Upper lobe of right lung (tissue), 1 donor: ENCODE data around the gene MAP2K5. TPM values are rescaled to one million over a fixed set of nuclear protein-coding genes. Genes with fewer than 3 reads are reported as not detected.

Experiments
- ATAC-seq: fragments of 200-7000 bp; cut with Tn5 transposase; one replicate; pipeline ENCODE4 v1.9.1; 2020; ENCODE audit warnings: mild to moderate bottlenecking, moderate library complexity
- DNase-seq: peaks from one replicate; pipeline ENCODE4 v3.0.0-alpha.2; 2020
- H3K27ac ChIP-seq: fragments of 200-600 bp; one replicate; pipeline ENCODE4 v1.8.0; 2022
- H3K27me3 ChIP-seq: fragments of 200-600 bp; one replicate; pipeline ENCODE4 v1.8.0; 2022; ENCODE audit warnings: mild to moderate bottlenecking
- H3K36me3 ChIP-seq: fragments of 200-600 bp; one replicate; pipeline ENCODE4 v1.8.0; 2022
- H3K4me1 ChIP-seq: fragments of 200-600 bp; one replicate; pipeline ENCODE4 v1.8.0; 2022
- H3K4me3 ChIP-seq: fragments of 200-600 bp; one replicate; pipeline ENCODE4 v1.8.0; 2022; ENCODE audit warnings: mild to moderate bottlenecking
- H3K9me3 ChIP-seq: fragments of 200-600 bp; one replicate; pipeline ENCODE4 v1.8.0; 2022
- intact Hi-C: fragments of 100-400 bp; cut with DNase I; formaldehyde crosslinking; loops from one replicate; pipeline ENCODE4 v1.11.0; 2022
- total RNA-seq: library from RNA; stranded (reverse); fragmentation: NEBNext Ultra II Directional; extraction: Animal tissue kit (Norgen Biotek cat#: 25700); gene quantifications from one replicate; pipeline ENCODE4 v1.2.1, GENCODE V29; 2021
- TF ChIP-seq, protein P1 (sequence below): fragments of 200-600 bp; IDR thresholded peaks from one replicate; pipeline ENCODE4 v1.8.0; 2022; ENCODE audit warnings: antibody characterized with exemption
- donor health status: DM: no; HTN: yes; CAD: no; lungs with severe emphysema.

Gene MAP2K5
- total RNA-seq, 1 donor from 2014 or later, result 18.3 TPM

DNA sequence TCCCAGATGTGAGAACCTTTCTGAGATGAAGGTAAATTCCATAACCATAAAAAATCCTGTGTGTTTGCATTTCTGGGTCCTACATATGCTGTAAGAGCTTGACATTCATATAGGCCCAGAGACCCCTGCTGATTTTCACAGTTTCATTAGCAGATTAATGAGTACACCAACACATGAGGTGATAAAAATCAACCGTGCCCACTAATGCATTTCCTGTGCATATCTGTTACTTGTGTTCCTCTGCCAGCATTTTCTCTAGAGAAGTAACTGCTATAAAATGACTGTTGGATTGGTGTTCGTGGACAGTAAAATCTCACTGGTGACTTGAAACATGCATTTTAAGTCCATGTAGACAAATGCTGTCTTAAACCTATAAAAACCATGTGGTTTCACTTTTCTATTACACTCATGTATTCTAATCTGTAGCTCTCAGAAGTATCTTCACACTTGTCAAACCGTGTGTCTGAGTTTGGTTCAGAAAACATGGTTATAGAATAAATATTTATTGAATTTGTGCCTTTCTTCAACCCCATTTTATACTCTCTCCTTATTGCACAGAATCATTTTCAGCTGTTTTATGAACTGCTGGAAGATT, 14.6 kb downstream of the MAP2K5 start:
- intact Hi-C loops, result no loop called here
- ATAC-seq, result no peak
- H3K27me3 ChIP-seq, result no peaks in the 10 kb centered on the region
- H3K9me3 ChIP-seq, result no peaks in the 10 kb centered on the region
- no peak overlapping the region for H3K27ac ChIP-seq
- no peaks in the 10 kb centered on the region for H3K36me3 ChIP-seq
- no peak overlapping the region for H3K4me3 ChIP-seq
- TF ChIP-seq, protein P1, sequence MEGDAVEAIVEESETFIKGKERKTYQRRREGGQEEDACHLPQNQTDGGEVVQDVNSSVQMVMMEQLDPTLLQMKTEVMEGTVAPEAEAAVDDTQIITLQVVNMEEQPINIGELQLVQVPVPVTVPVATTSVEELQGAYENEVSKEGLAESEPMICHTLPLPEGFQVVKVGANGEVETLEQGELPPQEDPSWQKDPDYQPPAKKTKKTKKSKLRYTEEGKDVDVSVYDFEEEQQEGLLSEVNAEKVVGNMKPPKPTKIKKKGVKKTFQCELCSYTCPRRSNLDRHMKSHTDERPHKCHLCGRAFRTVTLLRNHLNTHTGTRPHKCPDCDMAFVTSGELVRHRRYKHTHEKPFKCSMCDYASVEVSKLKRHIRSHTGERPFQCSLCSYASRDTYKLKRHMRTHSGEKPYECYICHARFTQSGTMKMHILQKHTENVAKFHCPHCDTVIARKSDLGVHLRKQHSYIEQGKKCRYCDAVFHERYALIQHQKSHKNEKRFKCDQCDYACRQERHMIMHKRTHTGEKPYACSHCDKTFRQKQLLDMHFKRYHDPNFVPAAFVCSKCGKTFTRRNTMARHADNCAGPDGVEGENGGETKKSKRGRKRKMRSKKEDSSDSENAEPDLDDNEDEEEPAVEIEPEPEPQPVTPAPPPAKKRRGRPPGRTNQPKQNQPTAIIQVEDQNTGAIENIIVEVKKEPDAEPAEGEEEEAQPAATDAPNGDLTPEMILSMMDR, result no peak
- no peaks in the 10 kb centered on the region for H3K4me1 ChIP-seq
- no peak for DNase-seq

DNA sequence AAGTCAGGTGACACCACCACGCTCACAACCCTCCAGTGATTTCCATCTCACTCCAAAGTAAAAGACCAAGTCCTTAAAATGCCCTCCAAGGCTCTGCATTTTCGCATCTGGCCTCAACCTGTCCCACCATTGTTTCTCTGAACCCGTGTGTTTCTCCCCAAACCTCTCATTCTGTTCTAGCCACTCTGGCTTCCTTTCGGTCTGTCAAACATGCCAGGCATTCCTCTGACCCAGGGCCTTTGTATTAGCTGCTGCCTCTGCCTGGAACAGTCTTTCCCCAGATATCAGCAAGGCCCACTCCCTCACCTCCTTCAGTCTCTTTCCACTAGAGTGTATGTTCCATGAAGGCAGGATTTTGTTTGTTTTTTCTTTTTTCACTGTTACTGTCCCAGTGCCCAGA, 16.0 kb downstream of the MAP2K5 start:
- intact Hi-C loops, result no loop called here
- H3K36me3 ChIP-seq, result no peaks in the 10 kb centered on the region
- no peak for DNase-seq
- no peaks in the 10 kb centered on the region for H3K4me1 ChIP-seq
- ATAC-seq, result no peak
- H3K27me3 ChIP-seq, result no peaks in the 10 kb centered on the region
- H3K9me3 ChIP-seq, result no peaks in the 10 kb centered on the region
- no peak overlapping the region for H3K4me3 ChIP-seq
- no peak overlapping the region for H3K27ac ChIP-seq
- TF ChIP-seq, protein P1, result no peak

DNA sequence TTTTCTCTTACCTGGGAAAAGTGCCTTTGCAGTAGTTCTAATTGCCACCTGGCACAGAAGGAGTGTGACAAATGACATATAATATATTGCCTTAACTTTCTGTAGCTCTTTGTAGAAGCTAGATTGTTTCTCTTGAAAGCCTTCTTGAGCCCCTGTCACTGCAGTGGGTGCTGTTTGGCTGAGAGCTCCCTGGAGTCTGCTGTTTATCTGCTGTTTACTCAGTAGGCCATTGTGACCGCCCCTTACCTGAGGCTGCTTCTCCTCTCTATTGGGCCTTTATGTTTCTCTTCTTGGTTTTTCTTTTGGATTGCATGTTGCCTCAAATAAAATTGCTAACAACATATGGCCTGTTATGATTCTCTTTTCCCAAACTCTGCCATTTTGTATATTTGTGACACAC, 16.7 kb downstream of the MAP2K5 start:
- DNase-seq, result no peak
- H3K4me1 ChIP-seq, result no peaks in the 10 kb centered on the region
- intact Hi-C loops, result no loop called here

DNA sequence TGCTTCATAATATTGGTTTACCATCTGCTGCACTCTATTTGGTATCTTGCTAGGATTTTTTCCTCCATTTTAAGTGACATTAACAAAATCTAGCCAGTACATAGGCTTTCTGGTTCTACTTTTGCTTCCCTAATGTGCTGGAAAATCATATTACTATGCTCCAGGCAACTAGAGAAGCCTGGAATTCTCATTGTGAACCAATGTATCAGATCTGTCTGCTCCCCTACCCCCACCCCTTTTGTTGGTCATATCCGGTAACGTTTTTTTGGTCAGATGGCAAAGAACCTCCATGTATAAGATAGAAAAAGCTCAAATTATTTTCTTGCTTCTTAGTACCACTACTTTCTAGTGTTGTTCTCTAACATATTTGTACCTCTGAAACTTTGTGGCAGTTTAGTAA, 17.1 kb downstream of the MAP2K5 start:
- H3K27me3 ChIP-seq, result no peaks in the 10 kb centered on the region
- no peak overlapping the region for H3K27ac ChIP-seq
- H3K4me3 ChIP-seq, result no peak overlapping the region
- TF ChIP-seq, protein P1, result no peak
- ATAC-seq (no peak), DNase-seq (no peak)
- intact Hi-C loops, result no loop called here
- H3K9me3 ChIP-seq, result no peaks in the 10 kb centered on the region
- H3K36me3 ChIP-seq, result no peaks in the 10 kb centered on the region
- no peaks in the 10 kb centered on the region for H3K4me1 ChIP-seq

More for the DNA sequence above, 16.7 kb downstream of the MAP2K5 start:
- TF ChIP-seq, protein P1, result no peak
- ATAC-seq, result no peak
- Histone ChIP-seq H3K27ac (no peak overlapping the region), H3K27me3 (no peaks in the 10 kb centered on the region), H3K36me3 (no peaks in the 10 kb centered on the region), H3K4me3 (no peak overlapping the region), H3K9me3 (no peaks in the 10 kb centered on the region)

DNA sequence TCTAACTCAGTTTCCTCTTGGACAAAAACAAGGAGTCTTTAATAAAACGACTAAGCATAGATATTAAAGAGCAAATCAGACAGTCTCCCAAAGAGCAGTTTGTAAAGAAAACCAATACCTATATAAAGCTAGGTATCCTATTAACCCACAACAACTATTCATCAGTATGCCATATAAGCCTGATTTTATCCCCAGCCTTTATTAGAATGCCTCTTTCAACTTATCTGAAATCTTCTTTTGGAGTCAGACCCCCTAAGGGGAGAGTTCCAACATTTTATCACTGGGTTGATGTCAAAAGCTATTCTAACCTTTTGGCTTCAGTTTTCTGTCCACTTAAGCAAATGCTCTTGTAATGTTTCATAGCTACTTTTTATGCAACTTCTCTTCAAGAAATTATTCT, 17.8 kb downstream of the MAP2K5 start:
- no peak for DNase-seq
- Histone ChIP-seq H3K36me3 (no peaks in the 10 kb centered on the region), H3K4me1 (no peaks in the 10 kb centered on the region), H3K4me3 (no peak overlapping the region), H3K9me3 (no peaks in the 10 kb centered on the region), H3K27me3 (no peaks in the 10 kb centered on the region), H3K27ac (no peak overlapping the region)
- TF ChIP-seq, protein P1, result no peak
- no peak for ATAC-seq
- intact Hi-C loops, result no loop called here

DNA sequence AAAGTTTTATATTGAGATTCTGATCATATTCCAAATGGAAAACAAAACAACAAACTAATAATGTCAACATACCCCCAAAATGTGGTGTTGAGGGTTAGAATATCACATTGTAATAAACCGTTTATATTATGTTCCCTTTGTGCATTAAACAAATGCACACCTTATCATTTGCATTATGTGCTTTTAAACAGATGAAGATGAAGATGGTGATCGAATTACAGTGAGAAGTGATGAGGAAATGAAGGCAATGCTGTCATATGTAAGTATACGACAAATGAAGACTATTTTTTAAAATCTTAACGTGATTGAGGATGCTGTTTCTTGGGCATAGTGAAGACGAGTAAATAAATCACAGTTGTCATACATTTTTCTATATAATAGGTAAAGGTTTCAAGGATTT, 20.6 kb downstream of the MAP2K5 start:
- no peaks in the 10 kb centered on the region for H3K27me3 ChIP-seq
- H3K4me3 ChIP-seq, result no peak overlapping the region
- H3K9me3 ChIP-seq, result no peaks in the 10 kb centered on the region
- no peaks in the 10 kb centered on the region for H3K4me1 ChIP-seq
- no peaks in the 10 kb centered on the region for H3K36me3 ChIP-seq
- DNase-seq (no peak), ATAC-seq (no peak)
- no peak overlapping the region for H3K27ac ChIP-seq
- intact Hi-C loops, result no loop called here
- TF ChIP-seq, protein P1, result no peak
